HG02884 (cell line): ENCODE measurements around the gene C1orf116.
A peak's percentile ranks its signal among the peaks of the same experiment; 100 is the strongest.

Source experiments
- ATAC-seq: cut with Tn5 transposase; IDR thresholded peaks from one replicate; pipeline ENCODE4 v1.9.1; 2021; ENCODE audit warnings: mild to moderate bottlenecking, moderate library complexity; ENCODE audit not compliant: unreplicated experiment

Gene C1orf116

GRCh38 chr1:207000651-207001291 is 31.8 kb downstream of the C1orf116 start:
- ATAC-seq = no peak

- no peak for ATAC-seq
Measured at GRCh38 chr1:206998816-206999215, 33.7 kb downstream of the C1orf116 start.

- no peak for ATAC-seq
Measured at GRCh38 chr1:206992790-206993189, 39.8 kb downstream of the C1orf116 start.

GRCh38 chr1:206987873-206988272 is 44.7 kb downstream of the C1orf116 start:
- ATAC-seq = no peak

- no peak for ATAC-seq
Measured at GRCh38 chr1:206986885-206987284, 45.7 kb downstream of the C1orf116 start.

- ATAC-seq = no peak
Measured at GRCh38 chr1:206986402-206986801, 46.2 kb downstream of the C1orf116 start.

GRCh38 chr1:206985162-206985749 is 47.3 kb downstream of the C1orf116 start:
- no peak for ATAC-seq

- ATAC-seq = no peak
Measured at GRCh38 chr1:206982216-206982615, 50.3 kb downstream of the C1orf116 start.

- no peak for ATAC-seq
Measured at GRCh38 chr1:206979379-206980043, 53.0 kb downstream of the C1orf116 start.

GRCh38 chr1:206978259-206978658 is 54.3 kb downstream of the C1orf116 start:
- no peak for ATAC-seq

- no peak for ATAC-seq
Measured at GRCh38 chr1:206975306-206975705, 57.2 kb downstream of the C1orf116 start.

- ATAC-seq = no peak
Measured at GRCh38 chr1:206974140-206974539, 58.4 kb downstream of the C1orf116 start.

GRCh38 chr1:206972728-206973127 is 59.8 kb downstream of the C1orf116 start:
- no peak for ATAC-seq

GRCh38 chr1:206971029-206971655 is 61.4 kb downstream of the C1orf116 start:
- ATAC-seq = peak; percentile 57

- ATAC-seq = no peak
Measured at GRCh38 chr1:206970446-206970845, 62.1 kb downstream of the C1orf116 start, which contains the start of gene FCAMR. Gene FCAMR (minus strand): TSS chr1:206970460. CDS start chr1:206970125, 335 bp downstream.

GRCh38 chr1:206969090-206969489 is 63.5 kb downstream of the C1orf116 start:
- ATAC-seq = no peak
